Tibial nerve (tissue), 4 donors: ENCODE measurements around the gene ABI3BP.

Source experiments
- CTCF ChIP-seq, 5 experiments: fragments of 200-600 bp in 3 of 5; fragments of 450-650 bp in 2 of 5; sonication (generic) in 3 of 5; IDR thresholded peaks; one replicate each; pipeline ENCODE4 v1.5.1; 2016 to 2019; ENCODE audit warnings: antibody characterized with exemption in 5 of 5, mild to moderate bottlenecking in 3 of 5, moderate library complexity in 2 of 5
- EP300 ChIP-seq, 2 donors: sonication (generic); formaldehyde crosslinking; IDR thresholded peaks; one replicate each; pipeline ENCODE4 v1.6.1; 2017; ENCODE audit warnings: antibody characterized with exemption in 2 of 2, mild to moderate bottlenecking in 1 of 2
- POLR2A ChIP-seq, 2 donors: fragments of 450-650 bp; IDR thresholded peaks; one replicate each; pipeline ENCODE4 v1.6.1; 2017; ENCODE audit warnings: antibody characterized with exemption in 2 of 2, mild to moderate bottlenecking in 2 of 2, moderate library complexity in 2 of 2

GRCh38 chr3:100777271-100777670, 215.9 kb downstream of the ABI3BP start:
- no peak for TF ChIP-seq CTCF (IDR thresholded peaks at IDR 0.05)
- TF ChIP-seq POLR2A (IDR thresholded peaks at IDR 0.05) = no peak
- TF ChIP-seq EP300 (IDR thresholded peaks at IDR 0.05) = no peak
